B cell (primary cell): Measurements from ENCODE around the gene UBA5.

ENCODE experiments used
- EZH2 ChIP-seq: IDR thresholded peaks from 2 replicates; pipeline ENCODE4 v1.6.1; 2012; ENCODE audit warnings: borderline replicate concordance, low read depth, mild to moderate bottlenecking, moderate library complexity, low read length; ENCODE audit not compliant: insufficient read depth, poor library complexity, severe bottlenecking
- TF ChIP-seq, protein P1 (sequence below): fragments of 200-600 bp; IDR thresholded peaks from one replicate; pipeline ENCODE4 v1.8.0; 2022; ENCODE audit warnings: antibody characterized with exemption, mild to moderate bottlenecking

DNA sequence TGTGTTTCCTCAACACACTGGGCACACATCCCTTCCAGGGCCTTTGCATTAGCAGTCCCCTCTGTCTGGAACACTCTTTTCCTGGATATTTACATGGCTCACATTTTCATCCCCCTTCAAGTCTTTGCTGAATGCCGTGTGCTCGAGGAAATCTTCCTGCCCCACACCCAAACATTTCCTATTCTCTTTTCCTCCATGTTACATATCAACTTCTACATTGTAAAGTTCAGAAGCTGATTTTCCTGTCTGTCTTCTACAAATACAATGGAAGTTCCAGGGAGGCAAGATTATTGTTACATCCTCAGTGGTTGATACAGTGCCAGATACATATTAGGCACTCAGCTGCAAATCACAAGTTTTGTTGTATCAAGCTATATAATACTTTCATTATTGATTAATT is 4.7 kb upstream of the UBA5 start:
- TF ChIP-seq, protein P1, sequence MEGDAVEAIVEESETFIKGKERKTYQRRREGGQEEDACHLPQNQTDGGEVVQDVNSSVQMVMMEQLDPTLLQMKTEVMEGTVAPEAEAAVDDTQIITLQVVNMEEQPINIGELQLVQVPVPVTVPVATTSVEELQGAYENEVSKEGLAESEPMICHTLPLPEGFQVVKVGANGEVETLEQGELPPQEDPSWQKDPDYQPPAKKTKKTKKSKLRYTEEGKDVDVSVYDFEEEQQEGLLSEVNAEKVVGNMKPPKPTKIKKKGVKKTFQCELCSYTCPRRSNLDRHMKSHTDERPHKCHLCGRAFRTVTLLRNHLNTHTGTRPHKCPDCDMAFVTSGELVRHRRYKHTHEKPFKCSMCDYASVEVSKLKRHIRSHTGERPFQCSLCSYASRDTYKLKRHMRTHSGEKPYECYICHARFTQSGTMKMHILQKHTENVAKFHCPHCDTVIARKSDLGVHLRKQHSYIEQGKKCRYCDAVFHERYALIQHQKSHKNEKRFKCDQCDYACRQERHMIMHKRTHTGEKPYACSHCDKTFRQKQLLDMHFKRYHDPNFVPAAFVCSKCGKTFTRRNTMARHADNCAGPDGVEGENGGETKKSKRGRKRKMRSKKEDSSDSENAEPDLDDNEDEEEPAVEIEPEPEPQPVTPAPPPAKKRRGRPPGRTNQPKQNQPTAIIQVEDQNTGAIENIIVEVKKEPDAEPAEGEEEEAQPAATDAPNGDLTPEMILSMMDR = no peak
- no peak for TF ChIP-seq EZH2
